MM.1S (cell line): Measurements from ENCODE around the gene DSE.

Experiments used
- DNase-seq: peaks from one replicate; pipeline ENCODE4 v3.0.0-alpha.2; 2015
- H2AFZ ChIP-seq: fragments of 300-600 bp; sonication (generic); 2 replicates; pipeline ENCODE4 v1.6.0; 2016; ENCODE audit warnings: antibody characterized with exemption, low read length
- H3F3A ChIP-seq: fragments of 300-600 bp; sonication (generic); 2 replicates; pipeline ENCODE4 v1.6.1; 2016; ENCODE audit warnings: mild to moderate bottlenecking, antibody characterized with exemption, low read length, moderate library complexity, mixed read lengths; ENCODE audit not compliant: insufficient read depth
- H3K27ac ChIP-seq: fragments of 300-600 bp; sonication (generic); 2 replicates; pipeline ENCODE4 v1.5.1; 2016; ENCODE audit warnings: mild to moderate bottlenecking, low read length
- H3K27me3 ChIP-seq: fragments of 300-600 bp; sonication (generic); replicated peaks from 2 replicates; pipeline ENCODE4 v1.6.0; 2016; ENCODE audit warnings: low read length; ENCODE audit not compliant: insufficient read depth
- H3K36me3 ChIP-seq: fragments of 300-600 bp; sonication (generic); replicated peaks from 2 replicates; pipeline ENCODE4 v1.6.1; 2016; ENCODE audit warnings: mild to moderate bottlenecking, low read length, mixed read lengths; ENCODE audit not compliant: insufficient read depth
- H3K4me1 ChIP-seq: fragments of 300-600 bp; sonication (generic); 2 replicates; pipeline ENCODE4 v1.6.1; 2016; ENCODE audit warnings: low read length, mixed read lengths
- H3K4me2 ChIP-seq: fragments of 300-600 bp; sonication (generic); 2 replicates; pipeline ENCODE4 v1.6.0; 2016; ENCODE audit warnings: low read depth, low read length
- H3K4me3 ChIP-seq: fragments of 300-600 bp; sonication (generic); 2 replicates; pipeline ENCODE4 v1.5.1; 2016; ENCODE audit warnings: low read length, mixed read lengths
- H3K79me2 ChIP-seq: fragments of 300-600 bp; sonication (generic); 2 replicates; pipeline ENCODE4 v1.6.1; 2016; ENCODE audit warnings: mixed run types, low read length, mixed read lengths
- H3K9ac ChIP-seq: fragments of 300-600 bp; sonication (generic); 2 replicates; pipeline ENCODE4 v1.6.1; 2016; ENCODE audit warnings: low read length, mixed read lengths
- H3K9me2 ChIP-seq: fragments of 300-600 bp; sonication (generic); replicated peaks from 2 replicates; pipeline ENCODE4 v1.6.1; 2016; ENCODE audit warnings: mild to moderate bottlenecking, low read length, mixed read lengths; ENCODE audit not compliant: insufficient read depth
- H3K9me3 ChIP-seq: fragments of 300-600 bp; sonication (generic); replicated peaks from 2 replicates; pipeline ENCODE4 v1.6.1; 2016; ENCODE audit warnings: mild to moderate bottlenecking, low read length, mixed read lengths; ENCODE audit not compliant: insufficient read depth
- H4K20me1 ChIP-seq: fragments of 300-600 bp; sonication (generic); 2 replicates; pipeline ENCODE4 v1.6.1; 2016; ENCODE audit warnings: mild to moderate bottlenecking, low read length, moderate library complexity, mixed read lengths; ENCODE audit not compliant: insufficient read depth
- EZH2 ChIP-seq: fragments of 300-600 bp; sonication (generic); optimal IDR thresholded peaks from 2 replicates; pipeline ENCODE3; 2017; ENCODE audit warnings: low read depth, mild to moderate bottlenecking, antibody characterized with exemption, low read length, mixed read lengths
- EZH2phosphoT487 ChIP-seq: fragments of 300-600 bp; sonication (generic); IDR thresholded peaks from 2 replicates; pipeline ENCODE4 v1.6.1; 2018; ENCODE audit warnings: antibody characterized with exemption, low read length
- TF ChIP-seq, protein P1 (sequence below): fragments of 300-600 bp; sonication (generic); IDR thresholded peaks from 2 replicates; pipeline ENCODE4 v1.5.1; 2016; ENCODE audit warnings: antibody characterized with exemption, low read length, mixed read lengths

Gene DSE

DNA sequence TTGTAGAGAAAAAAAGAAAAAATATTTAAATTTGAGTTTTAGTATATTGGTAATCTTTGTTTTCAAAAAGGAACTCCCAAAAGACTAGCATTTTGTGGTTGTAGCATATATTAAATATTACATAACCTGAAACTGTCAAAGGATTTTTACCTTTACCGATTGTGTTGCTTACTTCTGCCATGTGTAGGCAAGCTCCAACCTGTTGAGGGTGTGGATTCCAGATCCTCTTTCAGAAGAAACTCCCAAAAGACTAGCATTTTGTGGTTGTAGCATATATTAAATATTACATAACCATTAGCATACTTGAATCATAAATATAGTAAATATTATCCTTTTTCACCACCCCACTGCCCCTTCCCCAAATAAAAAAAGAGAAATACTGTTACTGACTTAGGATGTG lies 3.2 kb downstream of the DSE start:
- Histone ChIP-seq H3K27me3 (0 out of 2 replicates have a peak, but pooled peaks cover 4% of the 10 kb centered on the region), H2AFZ (no peak overlapping the region), H3K4me1 (peaks cover 13% of the 10 kb centered on the region), H3K36me3 (no peaks in the 10 kb centered on the region), H3K9ac (no peak overlapping the region), H3K4me3 (no peak overlapping the region), H3F3A (peaks cover 20% of the 10 kb centered on the region), H4K20me1 (no peaks in the 10 kb centered on the region), H3K9me3 (no peaks in the 10 kb centered on the region), H3K27ac (no peak overlapping the region), H3K9me2 (no peaks in the 10 kb centered on the region), H3K79me2 (no peaks in the 10 kb centered on the region), H3K4me2 (no peak overlapping the region)
- TF ChIP-seq, protein P1, sequence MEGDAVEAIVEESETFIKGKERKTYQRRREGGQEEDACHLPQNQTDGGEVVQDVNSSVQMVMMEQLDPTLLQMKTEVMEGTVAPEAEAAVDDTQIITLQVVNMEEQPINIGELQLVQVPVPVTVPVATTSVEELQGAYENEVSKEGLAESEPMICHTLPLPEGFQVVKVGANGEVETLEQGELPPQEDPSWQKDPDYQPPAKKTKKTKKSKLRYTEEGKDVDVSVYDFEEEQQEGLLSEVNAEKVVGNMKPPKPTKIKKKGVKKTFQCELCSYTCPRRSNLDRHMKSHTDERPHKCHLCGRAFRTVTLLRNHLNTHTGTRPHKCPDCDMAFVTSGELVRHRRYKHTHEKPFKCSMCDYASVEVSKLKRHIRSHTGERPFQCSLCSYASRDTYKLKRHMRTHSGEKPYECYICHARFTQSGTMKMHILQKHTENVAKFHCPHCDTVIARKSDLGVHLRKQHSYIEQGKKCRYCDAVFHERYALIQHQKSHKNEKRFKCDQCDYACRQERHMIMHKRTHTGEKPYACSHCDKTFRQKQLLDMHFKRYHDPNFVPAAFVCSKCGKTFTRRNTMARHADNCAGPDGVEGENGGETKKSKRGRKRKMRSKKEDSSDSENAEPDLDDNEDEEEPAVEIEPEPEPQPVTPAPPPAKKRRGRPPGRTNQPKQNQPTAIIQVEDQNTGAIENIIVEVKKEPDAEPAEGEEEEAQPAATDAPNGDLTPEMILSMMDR = no peak
- TF ChIP-seq EZH2phosphoT487 (no peak), EZH2 (no peak)
- DNase-seq = no peak

DNA sequence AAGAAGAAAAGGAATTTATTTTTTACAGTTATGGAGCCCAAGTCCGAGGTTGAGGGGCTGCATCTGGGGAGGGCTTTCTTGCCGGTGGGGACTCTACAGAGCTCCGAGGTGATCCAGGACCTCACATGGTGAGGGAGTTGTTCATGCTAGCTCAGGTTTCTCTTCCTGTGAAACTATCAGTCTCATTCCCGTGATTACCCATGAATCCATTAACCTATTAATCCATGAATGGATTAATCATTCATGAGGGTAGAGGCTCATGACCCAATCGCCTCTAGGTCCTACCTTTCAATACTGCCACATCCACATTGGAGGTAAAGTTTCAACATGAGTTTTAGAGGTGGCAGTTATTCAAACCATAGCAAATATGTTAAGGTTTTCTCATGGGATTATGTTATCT lies 3.8 kb downstream of the DSE start:
- Histone ChIP-seq H3F3A (peaks cover 13% of the 10 kb centered on the region), H3K4me3 (no peak overlapping the region), H4K20me1 (no peaks in the 10 kb centered on the region), H3K27me3 (0 out of 2 replicates have a peak, but pooled peaks cover 4% of the 10 kb centered on the region), H3K27ac (no peak overlapping the region), H3K9me3 (no peaks in the 10 kb centered on the region), H3K9me2 (no peaks in the 10 kb centered on the region), H3K4me2 (no peak overlapping the region), H3K9ac (no peak overlapping the region), H3K79me2 (no peaks in the 10 kb centered on the region), H3K4me1 (peaks cover 6% of the 10 kb centered on the region), H2AFZ (no peak overlapping the region), H3K36me3 (no peaks in the 10 kb centered on the region)
- DNase-seq = no peak
- TF ChIP-seq, protein P1 = no peak
- TF ChIP-seq EZH2phosphoT487 = no peak
- TF ChIP-seq EZH2 = no peak

DNA sequence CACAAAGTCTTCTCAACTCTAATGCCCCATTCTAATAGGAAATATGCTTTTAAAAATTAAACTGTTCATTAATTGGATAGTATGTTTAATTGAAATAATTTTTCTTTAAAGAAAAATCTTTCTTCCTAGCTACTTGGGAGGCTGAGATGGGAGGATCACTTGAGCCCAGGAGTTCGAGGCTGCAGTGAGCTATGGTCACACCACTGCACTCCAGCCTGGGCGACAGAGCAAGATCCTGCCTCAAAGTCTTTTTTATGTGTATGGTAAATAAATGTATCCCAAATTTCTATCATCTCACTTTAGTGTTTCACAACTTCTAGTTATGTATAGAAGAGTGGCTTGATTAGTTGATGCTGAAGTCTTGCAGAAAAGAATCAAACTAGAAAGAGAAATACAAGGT lies 4.5 kb downstream of the DSE start:
- no peak for DNase-seq
- Histone ChIP-seq H3K4me2 (no peak overlapping the region), H4K20me1 (no peaks in the 10 kb centered on the region), H3K4me1 (no peaks in the 10 kb centered on the region), H3K27ac (no peak overlapping the region), H3K79me2 (no peaks in the 10 kb centered on the region), H3K9ac (no peak overlapping the region), H2AFZ (no peak overlapping the region), H3K36me3 (no peaks in the 10 kb centered on the region), H3F3A (peaks cover 7% of the 10 kb centered on the region), H3K4me3 (no peak overlapping the region), H3K9me2 (no peaks in the 10 kb centered on the region), H3K27me3 (0 out of 2 replicates have a peak, but pooled peaks cover 4% of the 10 kb centered on the region), H3K9me3 (no peaks in the 10 kb centered on the region)
- TF ChIP-seq, protein P1 = no peak
- no peak for TF ChIP-seq EZH2phosphoT487
- TF ChIP-seq EZH2 = no peak
